ENCODE results near the gene SPATA3. TPM values are rescaled to one million over a fixed set of nuclear protein-coding genes. Genes with fewer than 3 reads are reported as not detected.
A peak's percentile ranks its signal among the peaks of the same experiment; 100 is the strongest.

The SPATA3 gene
- total RNA-seq, 1 donor from 2014 or later, result not detected

DNA sequence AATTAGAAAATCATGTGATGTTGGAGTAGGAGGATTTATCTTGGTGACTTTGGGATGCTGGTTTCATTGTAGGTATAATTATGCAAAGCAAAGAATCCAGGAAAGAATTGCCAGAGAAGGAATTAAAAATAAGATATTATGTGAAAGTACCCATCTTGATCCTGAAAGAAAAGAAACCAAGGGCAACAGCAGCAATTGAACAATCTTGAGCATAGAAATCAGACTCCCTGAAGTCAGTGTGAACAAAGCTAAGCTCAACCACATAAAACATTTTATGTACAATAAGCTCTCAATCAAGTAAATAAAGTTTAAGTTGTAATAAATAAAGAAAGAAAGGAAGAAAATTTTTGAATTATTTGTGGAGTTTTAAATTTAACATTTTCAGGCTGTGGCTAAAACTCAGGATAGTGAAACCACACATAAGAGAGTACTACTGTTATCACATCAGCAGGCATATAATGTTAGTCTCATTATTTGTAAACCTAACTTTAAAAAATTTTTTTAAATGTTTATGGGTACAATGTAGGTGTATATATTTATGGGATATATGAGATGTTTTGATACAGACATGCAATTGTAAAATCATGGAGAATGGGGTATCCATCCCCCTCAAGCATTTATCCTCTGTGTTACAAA, 38.0 kb upstream of the SPATA3 start:
- TF ChIP-seq, protein P1, sequence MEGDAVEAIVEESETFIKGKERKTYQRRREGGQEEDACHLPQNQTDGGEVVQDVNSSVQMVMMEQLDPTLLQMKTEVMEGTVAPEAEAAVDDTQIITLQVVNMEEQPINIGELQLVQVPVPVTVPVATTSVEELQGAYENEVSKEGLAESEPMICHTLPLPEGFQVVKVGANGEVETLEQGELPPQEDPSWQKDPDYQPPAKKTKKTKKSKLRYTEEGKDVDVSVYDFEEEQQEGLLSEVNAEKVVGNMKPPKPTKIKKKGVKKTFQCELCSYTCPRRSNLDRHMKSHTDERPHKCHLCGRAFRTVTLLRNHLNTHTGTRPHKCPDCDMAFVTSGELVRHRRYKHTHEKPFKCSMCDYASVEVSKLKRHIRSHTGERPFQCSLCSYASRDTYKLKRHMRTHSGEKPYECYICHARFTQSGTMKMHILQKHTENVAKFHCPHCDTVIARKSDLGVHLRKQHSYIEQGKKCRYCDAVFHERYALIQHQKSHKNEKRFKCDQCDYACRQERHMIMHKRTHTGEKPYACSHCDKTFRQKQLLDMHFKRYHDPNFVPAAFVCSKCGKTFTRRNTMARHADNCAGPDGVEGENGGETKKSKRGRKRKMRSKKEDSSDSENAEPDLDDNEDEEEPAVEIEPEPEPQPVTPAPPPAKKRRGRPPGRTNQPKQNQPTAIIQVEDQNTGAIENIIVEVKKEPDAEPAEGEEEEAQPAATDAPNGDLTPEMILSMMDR (IDR thresholded peaks at IDR 0.05), result no peak
- POLR2A ChIA-PET, result interaction anchor here (1.0 to 2.3 kb wide), 3 partner anchors 17 to 32 kb away, joined by 3 to 19 read pairs (median 5); partner anchors contain the start of gene GPR55
- ATAC-seq (ENCODE audit: low read depth), result no peak
- CTCF ChIA-PET, result no interaction called here
- DNase-seq, result no peak
- H3K27me3 Mint-ChIP-seq, result peaks cover 32% of the 10 kb centered on the region
- intact Hi-C loops (cut with micrococcal nuclease), result loop anchor here (1.0 to 2.0 kb wide), 3 partner anchors 15 to 27 kb away; no protein-coding TSS in a partner anchor
- no peaks in the 10 kb centered on the region for H3K36me3 Mint-ChIP-seq (ENCODE audit: low read depth)
- H3K4me3 Mint-ChIP-seq, result peak overlapping the region; percentile 68
- peaks cover 18% of the 10 kb centered on the region for H3K4me1 Mint-ChIP-seq
- no peaks in the 10 kb centered on the region for H3K9me3 Mint-ChIP-seq
- no peak overlapping the region for H3K27ac Mint-ChIP-seq

DNA sequence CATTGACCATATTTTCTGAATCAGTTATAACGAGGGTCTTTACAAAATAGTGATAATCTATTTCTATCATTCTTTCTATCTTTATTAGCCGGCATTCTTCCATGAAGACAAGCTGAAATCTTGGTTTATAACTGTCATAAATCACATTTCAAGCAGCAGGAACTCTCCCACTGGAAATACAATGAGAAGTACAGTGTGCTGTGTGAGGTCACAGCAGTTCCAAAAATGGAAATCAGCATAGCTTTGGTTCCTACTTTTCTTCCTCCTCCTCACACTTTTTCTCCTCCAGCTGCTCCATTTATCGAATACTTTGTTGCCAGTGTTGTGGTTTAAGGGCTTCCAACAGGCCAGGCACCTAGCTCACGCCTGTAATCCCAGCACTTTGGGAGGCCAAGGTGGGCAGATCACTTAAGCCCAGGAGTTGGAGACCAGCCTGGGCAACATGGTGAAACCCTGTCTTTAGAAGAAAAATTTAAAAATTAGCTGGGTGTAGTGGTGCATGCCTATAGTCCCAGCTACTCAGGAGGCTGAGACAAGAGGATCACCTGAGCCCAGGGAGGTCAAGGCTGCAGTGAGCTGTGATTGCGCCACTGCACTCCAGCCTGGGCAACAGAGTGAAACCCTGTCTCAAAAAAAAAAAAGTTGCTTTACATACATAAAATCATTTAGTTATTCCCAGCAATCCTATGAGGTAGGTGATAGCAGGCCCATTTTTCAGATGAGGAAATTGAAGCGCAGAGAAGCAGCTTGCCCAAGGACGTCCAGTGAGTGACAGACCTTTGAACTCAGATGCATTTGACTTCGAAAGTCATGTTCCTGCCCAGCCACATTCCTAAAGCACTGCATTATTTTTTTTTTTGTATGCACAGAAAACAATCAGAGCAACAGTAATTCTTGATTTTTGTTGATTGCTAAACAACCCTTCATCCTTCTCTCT, 36.8 kb upstream of the SPATA3 start:
- Mint-ChIP-seq H3K27me3 (peaks cover 30% of the 10 kb centered on the region), H3K27ac (no peak overlapping the region), H3K4me1 (peaks cover 13% of the 10 kb centered on the region), H3K9me3 (no peaks in the 10 kb centered on the region), H3K4me3 (no peak overlapping the region), H3K36me3 (ENCODE audit: low read depth) (no peaks in the 10 kb centered on the region)
- intact Hi-C loops (cut with micrococcal nuclease), result no loop called here
- DNase-seq (no peak), ATAC-seq (ENCODE audit: low read depth) (no peak)
- TF ChIP-seq, protein P1 (IDR thresholded peaks at IDR 0.05), result no peak
- ChIA-PET CTCF (no interaction called here), POLR2A (no interaction called here)

DNA sequence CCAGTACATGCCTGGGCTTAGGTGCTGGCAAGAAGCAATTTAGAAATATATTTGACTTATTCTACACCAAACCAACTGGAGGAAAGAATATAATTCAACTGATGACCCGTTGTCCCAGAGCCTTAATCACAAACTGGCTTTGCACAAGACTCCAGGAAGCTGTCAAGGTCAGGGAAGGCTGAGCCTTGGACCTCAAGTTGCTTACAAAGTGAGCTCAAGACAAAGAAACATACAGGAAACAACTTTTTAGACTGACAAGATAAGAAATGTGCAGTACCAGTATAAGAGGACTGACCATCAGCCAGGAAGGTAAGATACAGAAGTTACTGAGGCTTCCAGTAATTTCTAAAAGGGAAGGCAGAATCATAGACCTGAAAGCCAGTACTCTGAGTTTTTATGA, 35.9 kb upstream of the SPATA3 start:
- ATAC-seq (ENCODE audit: low read depth) (no peak), DNase-seq (no peak)
- Mint-ChIP-seq H3K27me3 (peaks cover 23% of the 10 kb centered on the region), H3K4me1 (peaks cover 11% of the 10 kb centered on the region), H3K9me3 (no peaks in the 10 kb centered on the region), H3K36me3 (ENCODE audit: low read depth) (no peaks in the 10 kb centered on the region), H3K4me3 (no peak overlapping the region), H3K27ac (no peak overlapping the region)
- TF ChIP-seq, protein P1 (IDR thresholded peaks at IDR 0.05), result no peak
- intact Hi-C loops (cut with micrococcal nuclease), result no loop called here
- ChIA-PET POLR2A (no interaction called here), CTCF (no interaction called here)

DNA sequence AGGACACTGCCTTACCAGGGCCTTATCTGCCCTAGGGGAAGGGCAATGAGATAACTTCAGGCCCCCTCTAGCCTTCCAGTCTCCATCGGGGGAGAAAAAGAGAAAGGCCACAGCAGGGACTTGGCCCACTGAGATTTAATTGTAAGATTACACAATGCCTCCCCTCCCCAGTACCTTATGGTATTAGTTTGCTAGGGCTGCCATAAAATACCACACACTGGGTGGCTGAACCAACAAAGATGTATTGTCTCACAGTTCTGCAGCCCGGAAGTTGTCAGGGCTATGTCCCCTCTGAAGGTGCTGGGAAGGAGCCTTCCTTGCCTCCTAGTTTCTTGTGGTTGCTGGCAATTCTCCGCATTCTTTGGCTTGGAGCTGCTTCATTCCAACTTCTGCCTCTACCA, 34.8 kb upstream of the SPATA3 start:
- H3K27me3 Mint-ChIP-seq, result peaks cover 23% of the 10 kb centered on the region
- CTCF ChIA-PET, result no interaction called here
- H3K4me3 Mint-ChIP-seq, result no peak overlapping the region
- no peaks in the 10 kb centered on the region for H3K36me3 Mint-ChIP-seq (ENCODE audit: low read depth)
- ATAC-seq (ENCODE audit: low read depth) (no peak), DNase-seq (no peak)
- intact Hi-C loops (cut with micrococcal nuclease), result no loop called here
- H3K27ac Mint-ChIP-seq, result no peak overlapping the region
- no peaks in the 10 kb centered on the region for H3K9me3 Mint-ChIP-seq
- POLR2A ChIA-PET, result no interaction called here
- H3K4me1 Mint-ChIP-seq, result peaks cover 11% of the 10 kb centered on the region
- TF ChIP-seq, protein P1 (IDR thresholded peaks at IDR 0.05), result no peak

DNA sequence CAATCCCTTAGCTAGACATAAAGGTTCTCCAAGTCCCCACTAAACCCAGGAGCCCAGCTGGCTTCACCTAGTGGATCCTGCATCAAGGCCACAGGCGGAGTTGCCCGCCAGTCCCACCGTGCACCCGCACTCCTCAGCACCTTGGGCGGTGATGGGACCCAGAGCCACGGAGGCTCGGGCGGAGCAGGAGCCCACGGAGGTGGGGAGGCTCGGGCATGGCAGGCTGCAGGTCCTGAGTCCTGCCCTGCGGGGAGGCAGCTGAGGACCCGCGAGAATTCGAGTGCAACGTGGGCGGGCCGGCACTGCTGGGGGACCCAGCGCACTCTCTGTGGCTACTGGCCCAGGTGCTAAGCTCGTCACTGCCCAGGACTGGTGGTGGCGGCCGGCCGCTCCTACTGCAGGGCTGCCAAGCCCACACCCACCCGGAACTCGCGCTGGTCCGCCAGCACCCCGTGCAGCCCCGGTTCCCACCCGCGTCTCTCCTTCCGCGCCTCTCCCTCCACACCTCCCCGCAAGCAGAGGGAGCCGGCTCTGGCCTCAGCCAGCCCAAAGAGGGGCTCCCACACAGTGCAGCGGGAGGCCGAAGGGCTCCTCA, 31.7 kb upstream of the SPATA3 start:
- DNase-seq (no peak), ATAC-seq (ENCODE audit: low read depth) (no peak)
- ChIA-PET POLR2A (no interaction called here), CTCF (no interaction called here)
- H3K27ac Mint-ChIP-seq, result no peak overlapping the region
- no peak overlapping the region for H3K4me3 Mint-ChIP-seq
- H3K27me3 Mint-ChIP-seq, result peaks cover 12% of the 10 kb centered on the region
- TF ChIP-seq, protein P1 (IDR thresholded peaks at IDR 0.05), result no peak
- H3K4me1 Mint-ChIP-seq, result no peaks in the 10 kb centered on the region
- no peaks in the 10 kb centered on the region for H3K9me3 Mint-ChIP-seq
- intact Hi-C loops (cut with micrococcal nuclease), result no loop called here
- no peaks in the 10 kb centered on the region for H3K36me3 Mint-ChIP-seq (ENCODE audit: low read depth)

Measured in activated B cell treated with CpG ODN at 0.5 μM for 24 hours (primary cell).